Stomach smooth muscle (tissue), 2 donors: ENCODE data around the gene RSBN1L.
"Not testable (repeated sequence)": the region's sequence is repeated elsewhere in the genome, so short reads cannot be mapped to it uniquely, and the experiment has no call there.

Source experiments
- H3K27ac ChIP-seq: one replicate; pipeline ENCODE4 v1.7.0; 2013; ENCODE audit warnings: mild to moderate bottlenecking, low read length, inconsistent platforms
- H3K27me3 ChIP-seq, 2 donors: one replicate each; pipeline ENCODE4 v1.7.0; 2013; ENCODE audit warnings: low read length in 2 of 2; ENCODE audit not compliant: insufficient read depth in 2 of 2, control insufficient read depth in 1 of 2
- H3K36me3 ChIP-seq, 2 donors: one replicate each; pipeline ENCODE4 v1.7.0; 2013; ENCODE audit warnings: low read length in 2 of 2; ENCODE audit not compliant: control insufficient read depth in 2 of 2, insufficient read depth in 2 of 2
- H3K4me1 ChIP-seq: one replicate; pipeline ENCODE4 v1.7.0; 2013; ENCODE audit warnings: low read length; ENCODE audit not compliant: control insufficient read depth, insufficient read depth
- H3K4me3 ChIP-seq, 2 donors: one replicate each; pipeline ENCODE4 v1.7.0; 2013; ENCODE audit warnings: low read length in 2 of 2
- H3K9ac ChIP-seq, 2 donors: one replicate each; pipeline ENCODE4 v1.7.0; 2013; ENCODE audit warnings: low read length in 2 of 2, mild to moderate bottlenecking in 1 of 2
- H3K9me3 ChIP-seq, 2 donors: one replicate each; pipeline ENCODE4 v1.7.0; 2013; ENCODE audit warnings: low read length in 2 of 2; ENCODE audit not compliant: control insufficient read depth in 2 of 2
- donor health status: healthy.
- donor health status: Pancreatic carcinoma.

The RSBN1L gene

DNA sequence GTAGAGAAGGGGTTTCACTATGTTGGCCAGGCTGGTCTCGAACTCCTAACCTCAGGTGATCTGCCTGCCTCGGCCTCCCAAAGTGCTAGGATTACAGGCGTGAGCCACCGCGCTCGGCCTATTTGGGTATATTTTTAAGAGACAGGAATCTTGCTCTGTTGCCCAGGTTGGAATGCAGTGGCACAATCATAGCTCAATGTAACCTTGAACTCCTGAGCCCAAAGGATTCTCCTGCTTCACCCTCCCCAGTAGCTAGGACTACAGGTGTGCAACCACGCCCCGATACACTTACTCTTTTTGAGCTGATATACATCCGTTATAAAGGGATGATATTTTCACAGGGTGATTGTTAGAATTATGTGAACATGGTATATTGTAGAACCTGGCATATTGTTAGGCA lies 7.4 kb downstream of the RSBN1L start:
- not testable (repeated sequence) for H3K27ac ChIP-seq, H3K9me3 ChIP-seq, H3K4me1 ChIP-seq, H3K36me3 ChIP-seq, H3K4me3 ChIP-seq, H3K9ac ChIP-seq, H3K27me3 ChIP-seq

DNA sequence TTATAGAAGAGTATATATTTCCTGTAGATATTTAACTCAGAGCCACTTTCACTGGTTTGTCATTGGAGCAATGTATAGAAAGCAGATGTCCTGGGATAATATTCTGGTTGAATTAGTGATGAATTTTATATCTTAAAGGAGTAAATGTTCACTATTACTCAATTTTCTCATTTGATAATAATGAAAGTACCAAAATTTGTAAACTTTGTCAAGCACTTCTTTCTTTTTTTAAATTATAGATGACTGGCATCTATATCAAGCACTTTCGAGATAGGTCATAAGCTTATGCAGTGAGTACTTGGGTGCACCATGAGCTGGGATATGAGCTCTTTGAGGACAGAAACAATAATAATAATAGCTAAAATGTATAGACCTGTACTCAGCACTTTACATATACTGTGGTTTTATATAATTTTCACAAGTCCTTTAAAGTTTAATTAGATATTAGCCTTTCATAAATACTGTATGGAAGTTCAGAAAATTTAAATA lies 11.3 kb downstream of the RSBN1L start:
- no peak overlapping the region for H3K27ac ChIP-seq
- H3K27me3 ChIP-seq = no peaks in the 10 kb centered on the region
- peaks cover 5% of the 10 kb centered on the region for H3K4me1 ChIP-seq
- no peaks in the 10 kb centered on the region for H3K36me3 ChIP-seq
- H3K4me3 ChIP-seq = no peak overlapping the region
- H3K9ac ChIP-seq = no peak overlapping the region
- no peaks in the 10 kb centered on the region for H3K9me3 ChIP-seq

DNA sequence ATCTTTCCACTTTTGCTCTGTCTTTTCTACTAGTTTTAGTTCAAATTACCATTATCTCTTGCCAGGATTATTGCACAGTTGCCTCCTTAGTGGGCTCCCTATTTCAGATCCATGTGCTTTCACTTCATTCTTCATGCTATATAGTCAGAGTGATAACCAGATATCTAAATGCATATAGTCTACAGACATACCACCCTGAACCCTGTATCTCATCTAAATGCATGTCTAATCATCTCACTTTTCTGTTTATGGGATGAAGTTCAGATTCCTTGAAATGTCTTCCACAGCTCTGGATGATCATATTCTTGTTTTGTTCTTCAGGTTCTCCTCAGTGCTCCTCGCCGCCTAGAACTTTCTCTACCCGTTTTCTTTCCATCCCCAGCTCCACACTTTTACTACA lies 13.8 kb downstream of the RSBN1L start:
- Histone ChIP-seq H3K27me3 (no peaks in the 10 kb centered on the region), H3K9me3 (no peaks in the 10 kb centered on the region), H3K9ac (no peak overlapping the region), H3K4me1 (peaks cover 5% of the 10 kb centered on the region), H3K36me3 (no peaks in the 10 kb centered on the region), H3K27ac (no peak overlapping the region), H3K4me3 (no peak overlapping the region)

DNA sequence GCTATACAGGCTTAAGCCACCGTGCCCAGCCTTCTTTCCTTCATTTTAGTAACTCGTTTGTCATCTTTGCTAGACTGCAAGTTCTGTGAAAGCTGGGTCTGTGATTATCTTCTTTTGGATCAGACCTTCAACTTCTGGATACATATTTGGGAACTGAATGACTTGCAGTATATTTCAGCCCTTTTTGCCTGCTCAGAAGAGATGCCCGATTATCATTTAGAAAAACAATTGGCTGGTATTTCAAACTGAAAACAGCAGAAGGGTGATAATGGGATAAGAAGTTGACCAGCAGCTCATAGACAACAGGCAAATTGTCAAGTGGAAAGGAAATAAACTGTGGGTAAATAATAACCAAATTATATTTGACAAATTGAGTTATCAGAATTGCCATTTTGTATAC lies 14.6 kb downstream of the RSBN1L start:
- no peak overlapping the region for H3K4me3 ChIP-seq

DNA sequence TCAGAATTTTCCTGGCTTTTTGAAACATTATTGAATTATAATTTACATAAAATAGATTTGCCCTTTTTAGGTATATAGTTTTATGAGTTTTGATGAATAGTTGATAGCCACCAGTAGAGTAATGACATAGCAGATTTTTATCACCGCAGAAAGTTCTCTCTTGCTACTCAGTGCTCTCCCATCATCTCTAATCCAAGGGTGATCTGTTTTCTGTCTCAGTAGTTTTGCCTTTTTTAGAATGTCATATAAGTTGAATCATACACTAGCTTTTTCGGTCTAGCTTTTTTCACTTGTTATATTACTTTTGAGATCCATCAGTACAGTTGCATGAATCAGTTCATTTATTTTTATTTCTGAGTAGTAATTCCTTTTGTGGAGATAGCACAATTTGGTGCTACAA lies 17.9 kb downstream of the RSBN1L start:
- Histone ChIP-seq H3K9me3 (no peaks in the 10 kb centered on the region), H3K4me3 (no peak overlapping the region), H3K4me1 (peaks cover 3% of the 10 kb centered on the region), H3K9ac (no peak overlapping the region), H3K27ac (no peak overlapping the region), H3K27me3 (no peaks in the 10 kb centered on the region), H3K36me3 (no peaks in the 10 kb centered on the region)

More for the DNA sequence above, 14.6 kb downstream of the RSBN1L start:
- Histone ChIP-seq H3K27me3 (no peaks in the 10 kb centered on the region), H3K9me3 (no peaks in the 10 kb centered on the region), H3K9ac (no peak overlapping the region), H3K36me3 (no peaks in the 10 kb centered on the region), H3K4me1 (peaks cover 5% of the 10 kb centered on the region), H3K27ac (no peak overlapping the region)

DNA sequence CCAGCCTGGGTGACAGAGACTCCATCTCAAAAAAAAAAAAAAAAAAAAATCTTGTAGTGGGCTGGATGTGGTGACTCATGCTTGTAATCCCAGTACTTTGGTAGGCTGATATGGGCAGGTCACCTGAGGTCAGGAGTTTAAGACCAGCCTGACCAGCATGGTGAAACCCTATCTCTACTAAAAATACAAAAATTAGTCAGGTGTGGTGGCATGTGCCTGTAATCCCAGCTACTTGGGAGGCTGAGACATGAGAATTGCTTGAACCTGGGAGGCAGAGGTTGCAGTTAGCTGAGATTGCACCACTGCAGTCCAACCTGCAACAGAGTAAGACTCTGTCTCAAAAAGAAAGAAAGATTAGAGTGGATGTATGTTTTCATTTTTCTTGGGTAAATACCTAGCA lies 18.7 kb downstream of the RSBN1L start:
- not testable (repeated sequence) for H3K27me3 ChIP-seq, H3K36me3 ChIP-seq, H3K9me3 ChIP-seq, H3K4me3 ChIP-seq, H3K27ac ChIP-seq, H3K9ac ChIP-seq, H3K4me1 ChIP-seq

DNA sequence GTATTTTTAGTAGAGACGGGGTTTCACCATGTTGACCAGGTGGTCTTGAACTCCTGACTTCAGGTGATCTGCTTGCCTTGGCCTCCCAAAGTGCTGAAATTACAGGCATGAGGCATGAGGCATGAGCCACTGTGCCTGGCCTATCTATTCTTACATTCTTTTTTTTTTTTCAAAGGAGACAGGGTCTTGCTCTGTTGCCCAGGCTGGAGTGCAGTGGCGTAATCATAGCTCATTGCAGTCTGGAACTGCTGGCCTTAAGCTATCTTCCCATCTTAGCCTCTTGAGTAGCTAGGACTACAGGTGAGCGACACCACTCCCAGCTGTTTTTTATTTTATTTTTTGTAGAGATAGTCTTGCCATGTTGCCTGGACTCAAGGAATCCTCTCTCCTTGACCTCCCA lies 20.5 kb downstream of the RSBN1L start:
- Histone ChIP-seq H3K9me3 (no peaks in the 10 kb centered on the region), H3K36me3 (no peaks in the 10 kb centered on the region), H3K4me1 (peaks cover 6% of the 10 kb centered on the region), H3K27ac (no peak overlapping the region), H3K27me3 (no peaks in the 10 kb centered on the region), H3K9ac (no peak overlapping the region), H3K4me3 (no peak overlapping the region)

DNA sequence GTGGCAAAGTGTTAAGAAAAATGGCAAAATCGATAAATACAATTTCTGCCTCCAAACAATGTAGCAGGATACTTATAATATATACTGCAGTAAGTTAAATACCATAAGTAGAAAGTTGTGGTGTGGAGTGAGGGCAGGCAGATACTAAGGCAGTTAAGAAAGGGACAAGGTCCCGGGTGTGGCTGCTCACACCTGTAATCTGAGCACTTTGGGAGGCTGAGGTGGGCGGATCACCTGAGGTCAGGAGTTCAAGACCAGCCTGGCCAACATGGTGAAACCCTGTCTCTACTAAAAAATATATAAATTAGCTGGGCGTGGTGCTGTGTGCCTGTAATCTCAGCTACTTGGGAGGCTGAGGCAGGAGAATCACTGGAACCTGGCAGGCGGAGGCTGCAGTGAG lies 21.3 kb downstream of the RSBN1L start:
- not testable (repeated sequence) for H3K36me3 ChIP-seq, H3K27ac ChIP-seq, H3K9me3 ChIP-seq, H3K9ac ChIP-seq, H3K27me3 ChIP-seq, H3K4me3 ChIP-seq, H3K4me1 ChIP-seq

DNA sequence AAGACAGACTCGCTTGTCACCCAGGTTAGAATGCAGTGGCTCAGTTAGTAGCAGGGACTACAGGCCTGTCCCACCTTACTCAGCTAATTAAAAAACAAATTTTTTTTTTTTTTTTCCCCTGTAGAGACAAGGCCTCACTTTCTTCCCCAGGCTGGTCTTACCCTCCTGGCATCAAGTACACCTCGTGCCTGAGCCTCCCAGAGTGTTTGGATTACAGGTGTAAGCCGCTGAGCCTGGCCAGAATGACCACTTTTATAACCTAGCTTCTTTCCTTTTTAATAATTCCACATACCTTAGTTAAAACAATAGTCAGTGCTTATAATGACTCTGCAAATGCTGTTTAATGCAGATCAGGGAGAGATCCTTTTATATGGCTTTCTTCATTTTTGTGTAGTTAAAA lies 31.3 kb downstream of the RSBN1L start:
- H3K27ac ChIP-seq = peak overlapping the region; percentile 70
- no peaks in the 10 kb centered on the region for H3K27me3 ChIP-seq
- no peaks in the 10 kb centered on the region for H3K36me3 ChIP-seq
- H3K4me3 ChIP-seq = peak overlapping the region in 1 of 2 donors; percentile 50
- no peaks in the 10 kb centered on the region for H3K9me3 ChIP-seq
- H3K9ac ChIP-seq = peak overlapping the region in 1 of 2 donors; percentile 3
- H3K4me1 ChIP-seq = peaks cover 8% of the 10 kb centered on the region

DNA sequence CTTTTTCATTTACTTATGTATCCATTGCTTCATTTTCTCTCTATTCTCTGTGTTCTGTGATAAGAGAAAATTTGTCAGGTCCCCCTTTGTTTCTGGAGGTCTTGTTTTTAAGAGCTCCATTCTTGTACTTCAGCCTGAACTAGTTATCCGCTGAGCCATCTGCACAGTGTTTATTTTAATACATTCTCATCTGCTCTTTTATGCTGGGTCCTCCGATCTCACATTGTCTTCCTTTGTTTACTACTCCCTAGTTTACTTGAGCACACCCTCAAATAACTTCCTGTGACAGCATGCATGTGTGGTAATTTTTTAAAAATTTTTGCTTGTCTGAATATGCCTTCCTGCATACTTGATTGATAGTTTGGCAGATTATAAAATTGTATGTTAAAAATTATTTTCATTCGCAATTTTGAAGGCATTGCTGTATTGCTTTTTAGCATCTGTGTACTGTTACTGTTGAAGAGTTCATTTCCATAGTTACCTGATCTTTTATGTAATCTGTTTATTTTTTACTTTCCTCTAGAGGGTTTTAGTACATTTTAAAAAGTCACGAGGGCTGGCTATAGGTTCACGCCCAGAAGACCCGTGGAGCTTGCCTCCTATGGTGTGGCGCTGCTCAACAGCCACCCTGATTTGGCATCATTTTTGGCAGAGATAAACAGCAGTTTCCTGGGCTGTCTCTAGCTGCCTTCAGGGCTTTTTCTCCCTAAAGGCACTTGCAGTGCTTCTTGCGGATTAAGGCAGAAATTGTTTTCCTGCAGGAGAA lies 31.9 kb downstream of the RSBN1L start:
- no peaks in the 10 kb centered on the region for H3K9me3 ChIP-seq
- peaks cover 8% of the 10 kb centered on the region for H3K4me1 ChIP-seq
- peak overlapping the region; percentile 70 for H3K27ac ChIP-seq
- peak overlapping the region; percentile 43 to 50 for H3K4me3 ChIP-seq
- peak overlapping the region in 1 of 2 donors; percentile 3 for H3K9ac ChIP-seq
- H3K27me3 ChIP-seq = no peaks in the 10 kb centered on the region
- H3K36me3 ChIP-seq = no peaks in the 10 kb centered on the region

DNA sequence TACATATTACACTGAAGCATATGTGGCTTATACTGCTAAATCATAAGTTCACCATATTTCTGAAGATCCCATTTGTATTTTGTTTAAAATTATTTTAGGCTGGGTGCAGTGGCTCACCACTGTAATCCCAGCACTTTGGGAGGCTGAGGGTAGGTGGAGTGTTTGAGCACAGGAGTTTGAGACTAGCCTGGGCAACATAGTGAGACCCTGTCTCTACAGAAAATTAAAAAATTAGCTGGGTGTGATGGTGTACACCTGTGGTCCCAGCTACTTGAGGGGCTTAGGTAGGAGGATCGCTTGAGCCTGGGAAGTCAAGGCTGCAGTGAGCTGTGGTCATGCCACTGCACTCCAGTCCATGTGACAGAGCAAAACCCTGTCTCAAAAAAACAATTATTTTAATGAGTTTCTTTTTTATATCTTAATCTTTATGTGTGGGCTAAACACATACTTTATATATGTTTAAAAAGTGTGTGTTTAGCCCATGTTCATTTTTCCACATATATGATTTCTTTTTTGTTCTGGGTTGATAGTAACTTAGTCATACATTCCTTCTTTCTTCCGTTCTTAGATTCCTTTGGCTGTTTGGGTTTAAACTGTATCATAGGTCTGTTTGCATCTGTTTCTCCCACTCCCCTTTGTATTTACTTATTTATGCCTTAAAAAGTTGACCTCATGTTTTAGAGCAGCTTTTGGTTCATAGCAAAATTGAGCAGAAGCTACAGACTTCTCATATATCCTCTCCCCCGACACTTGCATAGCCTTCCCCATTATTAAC lies 33.5 kb downstream of the RSBN1L start:
- no peak overlapping the region for H3K9ac ChIP-seq
- H3K4me1 ChIP-seq = peaks cover 8% of the 10 kb centered on the region
- H3K36me3 ChIP-seq = no peaks in the 10 kb centered on the region
- H3K27me3 ChIP-seq = no peaks in the 10 kb centered on the region
- H3K4me3 ChIP-seq = no peak overlapping the region
- H3K27ac ChIP-seq = no peak overlapping the region
- H3K9me3 ChIP-seq = no peaks in the 10 kb centered on the region
